Hepatocyte (in vitro differentiated cells): ENCODE data around the gene PRSS16.

Experiments used
- CTCF ChIP-seq: fragments of 200-600 bp; sonication (generic); IDR thresholded peaks from 2 replicates; pipeline ENCODE4 v1.5.1; 2016; ENCODE audit warnings: antibody characterized with exemption, mild to moderate bottlenecking; ENCODE audit not compliant: poor library complexity
- EZH2 ChIP-seq: fragments of 200-600 bp; sonication (generic); IDR thresholded peaks from 2 replicates; pipeline ENCODE4 v1.6.1; 2016; ENCODE audit warnings: antibody characterized with exemption, mild to moderate bottlenecking, borderline replicate concordance
- EZH2phosphoT487 ChIP-seq: fragments of 200-600 bp; sonication (generic); IDR thresholded peaks from one replicate; pipeline ENCODE4 v1.6.1; 2018; ENCODE audit warnings: antibody characterized with exemption, mild to moderate bottlenecking, low read depth, moderate library complexity; ENCODE audit not compliant: unreplicated experiment, severe bottlenecking

GRCh38 chr6:27248783-27249182, 1.3 kb downstream of the PRSS16 start:
- no peak for TF ChIP-seq CTCF
- TF ChIP-seq EZH2phosphoT487 = no peak
- TF ChIP-seq EZH2 = no peak
